GM13977 (cell line): Measurements from ENCODE around the gene GMNN.

Experiments used
- DNase-seq: peaks from one replicate; pipeline ENCODE4 v3.0.0; 2012; ENCODE audit warnings: low spot score
- in situ Hi-C: fragments of 300-500 bp; cut with MboI; formaldehyde crosslinking; loops from one replicate; pipeline ENCODE4 v1.12.0; 2022; ENCODE audit warnings: low sequenced_read_pairs, low pct_unique_long_range_greater_than_20kb, mixed read lengths, inconsistent platforms; ENCODE audit not compliant: unreplicated experiment
- TF ChIP-seq, protein P1 (sequence below): IDR thresholded peaks from 2 replicates; pipeline ENCODE4 v1.5.1; 2012; ENCODE audit warnings: mild to moderate bottlenecking, control low read depth; ENCODE audit not compliant: insufficient read depth; ENCODE audit errors: extremely low read depth, missing control alignments

Gene GMNN

DNA sequence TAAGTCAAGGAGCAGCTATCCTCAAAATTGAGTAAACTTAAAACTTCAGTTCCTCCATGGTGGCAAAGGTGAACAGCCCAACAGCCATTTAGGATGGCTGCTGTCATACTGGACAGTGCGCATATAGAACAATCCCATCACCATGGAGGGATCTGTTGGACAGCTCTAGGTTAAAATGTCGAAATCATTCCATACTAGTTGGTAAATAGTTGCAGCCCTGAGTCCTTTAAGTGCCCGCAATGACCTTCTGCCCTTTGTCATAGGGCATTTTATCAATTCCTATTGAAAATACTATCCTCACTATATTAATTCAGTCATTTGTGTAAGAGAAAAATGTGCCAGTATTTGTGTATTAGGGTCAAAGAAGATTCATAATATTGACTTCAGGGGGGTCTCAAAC is 32.8 kb downstream of the GMNN start:
- in situ Hi-C loops, result no loop called here
- DNase-seq, result no peak
- TF ChIP-seq, protein P1, sequence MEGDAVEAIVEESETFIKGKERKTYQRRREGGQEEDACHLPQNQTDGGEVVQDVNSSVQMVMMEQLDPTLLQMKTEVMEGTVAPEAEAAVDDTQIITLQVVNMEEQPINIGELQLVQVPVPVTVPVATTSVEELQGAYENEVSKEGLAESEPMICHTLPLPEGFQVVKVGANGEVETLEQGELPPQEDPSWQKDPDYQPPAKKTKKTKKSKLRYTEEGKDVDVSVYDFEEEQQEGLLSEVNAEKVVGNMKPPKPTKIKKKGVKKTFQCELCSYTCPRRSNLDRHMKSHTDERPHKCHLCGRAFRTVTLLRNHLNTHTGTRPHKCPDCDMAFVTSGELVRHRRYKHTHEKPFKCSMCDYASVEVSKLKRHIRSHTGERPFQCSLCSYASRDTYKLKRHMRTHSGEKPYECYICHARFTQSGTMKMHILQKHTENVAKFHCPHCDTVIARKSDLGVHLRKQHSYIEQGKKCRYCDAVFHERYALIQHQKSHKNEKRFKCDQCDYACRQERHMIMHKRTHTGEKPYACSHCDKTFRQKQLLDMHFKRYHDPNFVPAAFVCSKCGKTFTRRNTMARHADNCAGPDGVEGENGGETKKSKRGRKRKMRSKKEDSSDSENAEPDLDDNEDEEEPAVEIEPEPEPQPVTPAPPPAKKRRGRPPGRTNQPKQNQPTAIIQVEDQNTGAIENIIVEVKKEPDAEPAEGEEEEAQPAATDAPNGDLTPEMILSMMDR, result no peak

DNA sequence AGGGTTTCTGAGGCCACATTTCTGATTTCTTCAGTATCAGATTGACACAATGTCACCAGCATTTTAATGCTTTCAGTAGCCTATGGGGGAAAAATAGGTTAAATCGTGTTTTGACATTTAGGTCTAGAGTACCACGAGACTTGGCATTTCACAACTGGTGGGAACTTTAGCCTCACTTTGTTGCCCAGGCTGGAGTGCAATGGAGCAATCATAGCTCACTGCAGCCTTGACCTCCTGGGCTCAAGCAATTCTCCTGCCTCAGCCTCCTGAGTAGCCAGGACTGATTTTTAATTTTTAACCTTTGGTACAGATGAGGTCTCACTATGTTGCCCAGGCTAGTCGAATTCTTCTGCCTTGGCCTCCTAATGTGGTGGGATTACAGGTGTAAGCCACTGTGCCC is 35.0 kb downstream of the GMNN start:
- in situ Hi-C loops, result no loop called here
- DNase-seq, result no peak
- TF ChIP-seq, protein P1, result no peak

DNA sequence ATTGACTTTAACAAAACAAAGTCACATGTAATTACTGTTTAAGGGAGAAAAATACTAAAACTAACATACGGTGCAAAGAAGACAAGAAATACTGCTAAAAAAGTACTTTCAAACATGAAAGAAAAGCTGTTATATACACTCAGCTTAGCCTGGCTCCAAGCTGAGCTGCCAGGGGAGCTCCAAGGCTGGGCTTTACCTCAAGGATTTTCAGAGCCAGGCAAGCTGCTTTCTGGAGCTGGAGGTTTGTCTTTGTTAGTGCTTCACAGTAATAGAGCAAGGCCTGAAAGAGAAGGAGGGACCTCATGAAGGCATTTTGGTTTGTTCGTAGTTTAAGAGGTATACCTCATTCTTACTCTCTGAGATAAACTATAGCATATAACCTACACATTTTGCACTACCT is 43.6 kb downstream of the GMNN start:
- TF ChIP-seq, protein P1, result no peak
- in situ Hi-C loops, result no loop called here

DNA sequence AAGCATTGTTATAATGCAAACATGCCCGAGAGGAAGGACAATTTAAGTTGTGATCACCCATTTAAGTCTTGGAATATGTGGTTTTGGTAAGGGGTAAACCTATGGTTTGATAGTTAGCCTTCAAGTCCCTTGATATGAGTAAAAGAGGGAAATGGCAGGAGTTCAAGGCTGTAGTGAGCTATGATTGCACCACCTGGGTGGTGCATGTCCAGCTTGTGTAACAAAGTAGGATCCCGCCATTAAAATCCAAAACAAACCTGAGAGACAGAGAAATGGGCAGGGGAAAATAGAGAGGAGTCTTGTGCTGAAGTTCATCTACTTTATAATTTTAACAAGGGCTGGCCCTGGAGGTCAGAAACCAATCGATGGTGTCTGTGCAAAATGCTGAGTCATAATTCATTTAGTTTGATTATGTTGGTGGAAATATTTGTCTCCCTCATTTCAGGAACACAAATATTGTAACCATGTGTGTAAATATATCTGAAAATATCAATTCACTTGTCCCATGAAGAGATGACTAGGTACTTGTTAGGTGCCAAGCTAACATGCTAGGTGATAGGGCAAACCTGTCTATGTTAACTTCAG is 47.2 kb downstream of the GMNN start:
- no peak for DNase-seq
- TF ChIP-seq, protein P1, result no peak
- in situ Hi-C loops, result no loop called here

More for the DNA sequence above, 43.6 kb downstream of the GMNN start:
- DNase-seq, result no peak

DNA sequence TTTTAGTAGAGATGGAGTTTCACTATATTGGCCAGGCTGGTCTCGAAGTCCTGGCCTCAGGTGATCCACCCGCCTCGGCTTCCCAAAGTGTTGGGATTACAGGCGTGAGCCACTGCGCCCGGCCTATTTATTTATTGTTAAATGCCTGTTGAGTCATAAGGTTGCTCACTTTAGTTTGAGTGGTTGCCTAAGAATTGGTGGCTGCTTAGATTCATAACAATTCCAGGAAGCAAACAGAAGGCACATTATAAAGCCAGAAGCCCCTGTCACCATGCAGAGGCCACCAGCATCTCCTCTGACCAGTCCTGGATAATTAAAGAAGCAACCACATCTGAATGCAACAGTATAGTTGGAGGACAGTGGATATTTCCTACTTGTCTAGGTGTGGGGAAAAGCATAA is 48.0 kb downstream of the GMNN start:
- TF ChIP-seq, protein P1, result no peak
- no peak for DNase-seq
- in situ Hi-C loops, result no loop called here

DNA sequence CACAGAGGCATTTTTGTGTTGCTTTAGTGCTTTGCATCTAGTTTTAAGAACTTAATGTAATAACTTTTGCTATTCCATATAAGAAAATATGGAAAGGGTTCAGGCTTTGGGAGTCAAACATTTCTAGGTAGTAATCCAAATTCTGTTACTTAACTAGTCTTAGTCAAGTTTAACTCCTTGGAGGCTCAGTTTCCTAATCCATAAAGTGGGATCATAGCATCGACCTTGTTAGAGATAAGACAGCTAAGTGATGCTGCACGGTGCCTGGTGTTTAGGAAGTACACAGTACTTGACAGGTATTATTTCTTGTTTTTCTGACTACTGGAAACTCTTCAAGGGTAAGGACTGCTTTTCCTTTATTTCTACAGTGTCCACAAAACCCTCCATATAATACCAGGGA is 48.4 kb downstream of the GMNN start:
- DNase-seq, result no peak
- TF ChIP-seq, protein P1, result no peak
- in situ Hi-C loops, result no loop called here
